GM21786 (cell line): ENCODE results near the gene TSPAN5.
"Not testable (repeated sequence)": the region's sequence is repeated elsewhere in the genome, so short reads cannot be mapped to it uniquely, and the experiment has no call there.

ENCODE experiments used
- ATAC-seq: cut with Tn5 transposase; IDR thresholded peaks from one replicate; pipeline ENCODE4 v1.9.1; 2021; ENCODE audit not compliant: unreplicated experiment

Gene TSPAN5

DNA sequence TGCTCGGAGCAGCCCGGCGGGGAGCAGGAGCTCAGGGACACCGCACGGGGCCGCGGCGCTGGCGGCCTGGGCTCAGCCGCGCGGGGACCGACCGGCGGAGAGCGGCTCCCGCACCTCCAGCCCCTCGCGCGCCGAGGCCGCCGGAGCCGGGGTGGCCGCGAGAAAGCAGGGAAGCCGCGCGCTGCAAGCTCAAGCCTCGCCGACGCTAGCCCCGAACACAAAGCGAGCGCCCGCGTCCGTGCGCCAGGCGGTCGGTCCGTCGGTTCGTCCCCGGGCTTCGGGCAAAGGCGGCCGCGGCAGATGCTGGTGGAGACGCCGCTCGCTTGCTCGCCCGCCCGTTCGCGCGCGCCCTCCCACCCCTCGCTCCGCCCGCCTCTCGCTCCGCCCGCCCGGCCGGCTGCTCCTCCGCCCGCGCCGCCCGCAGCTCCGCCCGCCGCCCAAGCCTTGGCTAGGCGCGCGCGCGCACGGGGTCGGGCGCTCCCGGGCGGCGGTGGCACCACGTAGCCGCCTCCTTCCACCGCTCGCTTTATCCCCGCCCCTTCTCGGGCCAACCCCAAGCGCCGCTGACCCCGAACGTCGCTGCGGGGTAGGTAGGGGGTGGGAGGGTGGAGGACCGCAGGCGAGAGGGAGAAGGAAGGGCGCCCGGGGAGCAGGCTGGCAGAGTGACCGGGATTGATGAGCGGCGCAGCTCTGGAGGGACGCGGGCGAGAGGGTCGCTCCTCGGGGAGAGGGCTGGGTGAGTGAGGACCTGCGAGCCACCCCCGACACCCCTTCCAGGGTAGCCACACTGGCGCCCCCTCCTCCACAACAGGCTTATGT lies at the start of gene TSPAN5:
Gene TSPAN5 (minus strand): TSS at position 325 of the 819 bp plus-strand sequence.
- ATAC-seq: peak; percentile 68

DNA sequence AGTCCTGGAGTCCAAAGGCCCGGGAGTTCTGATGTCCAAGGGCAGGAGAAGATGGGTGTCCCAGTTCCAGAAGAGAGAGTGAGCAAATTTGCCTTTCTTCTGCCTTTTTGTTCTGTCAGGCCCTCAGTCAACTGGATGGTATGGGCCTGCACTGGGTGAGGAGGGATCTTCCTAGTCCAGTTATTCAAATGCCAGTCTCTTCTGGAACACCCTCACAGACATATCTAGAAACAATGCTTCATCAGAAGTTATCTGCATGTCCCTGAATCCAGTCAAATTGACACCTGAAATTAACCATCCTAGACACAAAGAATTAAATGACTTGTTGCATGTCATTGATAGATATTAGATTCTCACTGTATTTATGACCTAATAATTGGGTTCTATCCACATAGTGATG lies 48.5 kb upstream of the TSPAN5 start:
- ATAC-seq: no peak

DNA sequence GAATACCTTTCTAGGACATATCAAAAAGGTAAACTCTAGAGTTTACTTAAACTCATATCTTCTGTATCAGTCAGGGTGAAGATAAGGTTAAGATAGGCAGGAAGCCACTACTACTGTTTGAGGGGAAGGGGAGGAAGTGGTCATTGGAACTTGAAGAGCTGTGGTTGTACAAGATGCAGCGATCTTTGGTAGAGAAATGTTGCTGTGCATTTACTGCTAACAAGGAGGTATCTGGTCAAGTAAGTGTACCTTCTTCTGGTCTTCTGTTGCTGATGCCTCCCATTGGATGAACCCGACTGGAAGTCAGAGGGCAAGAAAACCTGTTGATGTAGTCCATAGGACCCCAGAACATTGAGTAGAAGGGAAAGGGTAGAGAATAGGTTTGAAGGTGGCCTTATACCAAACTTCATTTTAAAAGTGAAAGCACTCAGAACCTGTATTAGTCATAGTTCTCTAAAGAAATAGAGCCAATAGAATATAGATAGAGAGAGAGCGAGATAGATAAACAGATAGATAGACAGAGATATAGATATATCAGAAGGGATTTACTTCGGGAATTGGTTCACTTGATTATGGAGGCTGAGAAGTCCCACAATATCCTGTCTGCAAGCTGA lies 47.9 kb upstream of the TSPAN5 start:
- no peak for ATAC-seq

DNA sequence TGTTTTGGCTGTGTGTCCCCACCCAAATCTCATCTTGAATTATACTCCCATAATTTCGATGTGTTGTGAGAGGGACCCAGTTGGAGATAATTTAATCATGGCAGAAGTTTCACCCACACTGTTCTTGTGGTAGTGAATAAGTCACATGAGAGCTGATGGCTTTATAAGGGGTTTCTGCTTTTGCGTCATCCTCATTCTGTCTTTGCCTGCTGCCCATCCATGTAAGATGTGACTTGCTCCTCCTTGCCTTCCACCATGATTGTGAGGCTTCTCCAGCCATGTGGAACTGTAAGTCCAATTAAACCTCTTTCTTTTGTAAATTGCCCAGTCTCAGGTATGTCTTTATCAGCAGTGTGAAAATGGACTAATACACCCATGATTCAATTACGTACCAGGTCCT lies 47.2 kb upstream of the TSPAN5 start:
- ATAC-seq: not testable (repeated sequence)

DNA sequence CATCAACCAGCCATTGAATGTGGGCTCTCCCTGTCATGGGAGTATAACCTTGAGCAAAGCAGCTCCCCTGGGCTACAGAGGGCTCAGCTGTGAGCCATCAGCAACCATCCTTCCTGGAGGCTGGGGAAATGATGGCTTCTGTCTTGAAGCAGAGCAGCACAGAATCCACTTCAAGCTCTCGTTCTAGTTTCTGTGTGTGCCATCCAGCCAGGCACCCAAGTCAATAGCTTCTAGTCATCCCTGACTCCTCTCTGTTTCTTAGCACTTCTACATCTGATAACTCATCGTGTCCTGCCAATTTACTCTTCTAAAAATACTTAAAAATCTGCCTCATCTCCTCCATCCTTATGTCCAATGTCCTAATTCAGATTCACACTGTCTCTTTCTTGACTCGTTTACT lies 42.2 kb upstream of the TSPAN5 start:
- ATAC-seq: no peak

DNA sequence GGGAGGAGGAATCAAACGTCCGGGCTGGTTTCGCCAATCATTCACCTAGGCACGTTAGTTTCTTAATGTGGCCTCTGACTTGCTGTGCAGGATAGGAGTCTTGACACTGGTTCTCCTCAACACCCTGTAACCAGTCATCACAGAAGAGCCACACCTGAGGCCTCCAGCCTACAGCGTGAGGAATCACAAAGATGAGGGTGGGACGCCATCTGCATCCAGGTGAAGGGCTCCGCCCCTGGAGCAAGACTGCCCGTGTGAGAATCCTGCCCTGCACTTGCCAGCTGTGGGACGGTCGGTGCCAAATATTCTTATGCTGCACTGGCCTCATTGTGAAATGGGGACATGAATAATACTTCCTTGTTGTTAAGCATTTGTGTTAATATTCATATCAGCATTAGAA lies 35.7 kb upstream of the TSPAN5 start:
- no peak for ATAC-seq

DNA sequence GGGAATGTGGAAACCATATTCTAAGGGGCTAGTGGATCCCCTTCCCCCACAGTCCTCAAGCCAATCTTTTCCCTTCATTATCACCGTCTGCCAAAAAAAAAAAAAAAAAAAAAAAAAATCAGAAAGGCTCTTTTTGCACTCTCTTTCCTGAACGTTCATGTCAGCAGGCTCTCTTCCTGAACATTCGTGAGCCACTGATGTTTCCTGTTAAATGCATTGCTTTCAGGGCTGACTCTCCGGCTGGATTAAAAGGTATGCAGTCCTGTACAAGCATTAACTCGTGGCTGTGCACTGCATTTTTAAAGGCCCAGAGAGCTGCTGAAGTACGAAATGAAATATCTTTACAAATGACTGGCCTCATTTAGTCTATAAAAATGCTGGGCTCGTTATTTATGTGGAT lies 34.0 kb upstream of the TSPAN5 start:
- no peak for ATAC-seq

DNA sequence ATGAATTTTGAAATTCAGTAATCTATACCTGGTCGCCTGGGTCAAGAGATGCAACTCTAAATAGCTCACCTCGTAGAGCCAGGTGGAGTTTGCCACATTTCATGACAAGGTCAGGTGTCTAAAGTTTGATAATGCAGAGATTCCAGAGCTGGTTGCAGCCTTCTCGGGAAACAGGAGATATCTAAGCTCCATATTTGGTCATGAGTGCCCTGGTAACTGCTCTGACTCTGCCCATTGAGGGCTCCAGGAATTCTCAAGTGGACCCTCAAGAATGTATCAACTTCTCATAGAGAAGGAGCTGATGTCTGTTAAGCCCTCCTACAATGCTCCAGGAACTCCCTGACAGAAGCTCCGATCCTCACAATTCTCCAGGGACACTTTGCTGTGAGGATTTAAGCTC lies 33.2 kb upstream of the TSPAN5 start:
- ATAC-seq: no peak

DNA sequence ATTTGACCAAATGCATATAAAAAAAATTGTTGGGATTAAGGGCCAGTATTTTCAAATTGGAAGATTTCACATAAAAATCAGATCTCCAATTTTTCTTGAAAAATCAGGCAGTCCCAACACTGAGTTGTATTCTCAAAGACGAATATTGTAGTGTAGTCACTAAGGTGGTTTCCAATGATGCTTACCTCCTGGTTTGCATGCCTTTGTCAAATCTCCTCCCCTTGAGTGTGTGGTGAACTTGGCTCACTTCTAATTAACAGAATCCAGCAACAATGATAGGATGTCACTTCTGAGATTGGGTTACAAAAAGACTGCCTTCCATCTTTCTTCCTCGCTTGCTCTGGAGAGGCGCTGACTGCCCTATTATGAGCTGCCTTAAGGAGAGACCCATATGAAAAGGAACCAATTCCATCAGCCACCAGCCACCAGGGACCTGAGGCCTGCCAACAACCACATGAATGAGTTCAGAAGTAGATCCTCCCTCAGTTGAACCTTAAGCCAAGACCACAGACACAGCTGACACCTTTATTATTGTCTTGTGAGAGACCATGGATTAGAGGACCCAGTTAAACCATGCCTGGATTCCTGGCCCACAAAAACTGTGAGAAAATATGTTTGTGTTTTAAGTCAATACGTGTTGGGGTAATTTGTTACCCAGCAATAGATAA lies 31.2 kb upstream of the TSPAN5 start:
- no peak for ATAC-seq

DNA sequence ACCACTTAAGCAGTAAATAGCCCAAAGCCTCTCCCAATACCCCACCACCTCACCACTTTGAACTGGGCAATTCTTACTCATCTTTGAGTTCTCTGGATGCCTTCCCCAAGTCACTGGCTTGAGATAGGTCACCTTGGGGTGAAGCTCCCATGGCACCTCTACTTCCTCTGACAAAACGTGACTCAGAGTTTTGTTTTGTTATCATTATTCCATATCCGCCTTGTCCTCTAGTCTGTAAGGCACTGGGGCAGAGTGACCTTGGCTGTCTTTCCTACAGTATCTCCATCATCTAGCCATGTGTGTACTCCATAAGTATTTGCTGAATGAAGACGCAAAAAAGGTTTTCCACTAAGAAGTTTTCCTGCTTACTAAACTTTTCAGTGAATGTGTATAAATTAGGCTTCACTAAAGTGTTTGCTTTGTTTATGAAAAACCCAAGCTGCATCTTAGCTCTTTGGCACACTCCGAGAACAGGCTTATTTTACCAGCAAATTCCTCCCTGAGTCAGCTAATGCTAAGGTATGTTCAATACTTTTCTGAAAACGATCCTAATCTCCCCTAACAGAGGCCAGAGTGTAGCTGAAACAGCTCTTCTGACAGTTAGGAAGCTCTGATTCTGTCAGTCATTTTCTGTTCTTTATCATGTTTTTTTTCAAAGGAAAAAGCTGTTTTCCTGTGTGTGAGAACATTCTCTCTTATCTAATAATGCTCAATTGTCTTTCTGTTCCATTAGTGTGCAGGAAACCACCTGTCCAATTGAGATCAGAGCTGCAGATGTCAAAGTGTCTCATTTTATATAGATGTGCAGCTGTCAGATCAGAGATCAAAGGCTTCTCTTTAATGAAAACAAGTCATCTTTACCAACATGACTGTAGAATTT lies 30.2 kb upstream of the TSPAN5 start:
- ATAC-seq: no peak

DNA sequence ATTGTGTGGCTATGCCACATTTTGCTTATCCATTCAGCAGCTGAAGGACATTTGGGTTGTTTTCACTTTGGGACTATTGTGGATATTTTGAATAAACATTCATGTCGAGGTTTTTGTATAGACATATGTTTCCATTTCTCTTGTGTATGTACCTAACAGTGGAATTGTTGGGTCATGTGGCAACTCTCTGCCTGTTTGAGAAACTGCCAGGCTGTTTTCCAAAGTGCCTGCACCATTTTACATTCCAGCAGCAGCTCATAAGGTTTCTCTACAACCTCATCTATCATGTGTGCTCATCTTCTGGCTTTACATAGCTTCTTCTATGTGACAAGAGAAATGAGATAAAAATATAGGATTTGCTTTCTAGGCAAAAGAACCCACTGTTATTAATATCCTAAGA lies 29.5 kb upstream of the TSPAN5 start:
- no peak for ATAC-seq

DNA sequence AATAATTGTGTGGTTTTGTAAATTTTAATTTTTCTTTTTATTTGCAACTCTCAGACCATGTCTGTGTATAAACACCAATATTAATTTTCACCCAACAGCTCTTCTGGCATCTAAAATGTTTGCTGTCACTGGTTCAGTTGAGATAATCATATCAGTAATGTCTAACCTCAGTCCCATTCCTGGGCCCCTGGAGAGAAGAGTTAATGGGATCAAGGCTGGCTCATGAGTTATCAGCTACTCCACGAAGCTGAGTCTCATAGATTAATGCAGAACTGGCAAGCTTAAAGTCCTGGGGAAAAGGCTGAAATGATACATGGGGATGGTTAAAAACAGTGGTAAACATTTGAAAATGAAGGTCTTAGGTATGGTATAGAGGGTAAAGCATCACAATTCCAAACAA lies 28.4 kb upstream of the TSPAN5 start:
- no peak for ATAC-seq

DNA sequence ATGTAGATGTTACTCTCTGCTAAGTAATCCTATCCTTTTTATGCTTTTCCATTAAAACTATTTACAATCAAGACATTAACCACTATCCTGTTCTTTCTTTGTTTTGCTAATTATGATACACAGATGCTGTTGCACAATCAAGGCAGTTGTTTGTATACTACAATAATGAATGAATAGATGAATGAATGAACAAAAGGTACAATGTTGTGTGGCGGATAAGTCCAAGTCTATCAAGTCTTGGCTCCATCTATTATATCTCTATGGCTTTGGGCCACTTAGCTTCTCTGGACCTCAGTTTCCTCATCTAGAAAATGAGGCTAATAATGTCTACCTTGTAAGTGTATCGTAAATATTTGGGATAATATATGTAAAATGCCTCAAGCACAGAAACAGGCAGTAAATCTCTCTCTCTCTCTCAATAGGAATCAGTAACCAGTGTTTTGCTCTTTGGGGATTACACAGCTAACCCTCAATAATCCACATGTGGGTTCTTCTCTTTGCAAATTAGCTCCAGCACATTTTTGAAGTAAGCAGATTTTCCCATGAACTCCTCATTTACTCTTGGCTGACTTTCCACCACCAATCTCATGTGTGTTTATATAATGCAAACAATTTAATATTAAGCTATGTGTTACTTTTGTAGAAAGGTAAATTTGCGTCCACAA lies 27.8 kb upstream of the TSPAN5 start:
- ATAC-seq: no peak

DNA sequence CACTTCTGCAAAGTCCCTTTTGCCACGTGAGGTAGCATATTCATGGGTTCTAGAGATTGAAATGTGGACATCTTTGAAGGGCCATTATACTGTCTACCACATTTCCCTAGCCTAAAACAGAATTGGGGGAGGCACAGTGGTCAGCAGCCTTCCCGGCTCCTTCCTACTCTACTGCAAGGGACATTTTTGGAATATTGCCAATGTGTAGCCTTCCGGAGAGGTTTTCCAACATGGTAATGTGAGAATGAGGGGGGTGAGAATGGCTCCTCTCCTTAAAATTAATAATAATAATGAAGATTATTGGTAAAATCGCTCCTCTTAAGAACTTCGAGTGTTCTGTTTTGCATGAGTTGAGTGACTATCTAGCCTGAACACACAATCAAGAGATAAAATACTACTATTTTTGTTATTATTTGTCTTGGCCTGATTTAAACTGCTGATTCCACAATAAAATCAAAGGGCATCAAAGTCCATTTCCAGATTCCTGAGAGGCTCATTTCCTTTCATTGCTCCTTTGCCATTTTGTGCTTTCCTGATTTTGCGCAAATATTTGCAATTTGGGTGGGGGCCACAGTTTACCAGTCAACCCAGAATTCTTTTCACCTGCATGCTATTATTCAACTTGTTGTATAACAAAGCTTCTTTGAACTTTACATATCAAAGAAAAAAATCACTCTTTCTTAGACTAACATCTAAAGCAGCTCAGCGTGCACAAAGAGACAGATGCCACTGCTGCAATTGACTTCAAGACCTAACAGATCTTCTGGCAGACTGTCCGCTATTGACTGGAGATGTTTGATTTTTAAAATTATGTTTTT lies 27.0 kb upstream of the TSPAN5 start:
- ATAC-seq: no peak

DNA sequence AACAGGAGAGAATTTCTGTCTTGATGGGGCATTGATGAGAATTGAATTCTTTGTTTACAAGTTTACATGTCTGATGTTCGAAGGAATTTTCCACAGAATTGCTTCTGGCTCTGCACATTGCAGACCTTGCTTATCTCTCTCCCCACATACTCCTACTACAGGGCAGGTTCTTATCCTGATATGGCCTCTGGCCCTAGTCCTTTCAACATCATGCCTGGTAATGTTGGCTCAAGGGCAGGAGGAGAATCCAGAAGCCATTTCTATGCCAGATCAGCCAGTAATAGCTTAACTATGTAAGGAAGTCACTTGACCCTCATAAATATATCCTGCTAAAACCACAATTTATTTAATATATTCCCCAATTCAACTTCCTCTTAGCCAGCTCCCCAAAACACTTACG lies 24.3 kb upstream of the TSPAN5 start:
- ATAC-seq: no peak

DNA sequence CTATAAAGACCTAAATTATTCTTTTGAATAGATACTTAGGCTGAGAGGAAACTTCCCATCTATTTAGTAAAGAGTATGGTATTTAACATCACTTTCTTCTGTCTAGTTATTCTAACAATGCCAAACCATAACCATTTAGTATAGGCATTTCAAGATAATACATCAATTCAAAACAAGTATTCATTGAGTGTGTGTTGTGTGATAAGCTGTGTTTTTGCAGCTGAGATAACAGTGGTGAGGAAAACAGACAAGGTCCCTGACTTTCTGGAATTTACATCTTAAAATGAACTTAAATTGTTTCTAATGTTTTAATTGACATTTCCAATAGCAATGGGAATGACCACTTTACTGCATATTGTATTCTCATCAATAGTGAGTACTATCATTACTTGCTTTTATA lies 22.4 kb upstream of the TSPAN5 start:
- no peak for ATAC-seq

DNA sequence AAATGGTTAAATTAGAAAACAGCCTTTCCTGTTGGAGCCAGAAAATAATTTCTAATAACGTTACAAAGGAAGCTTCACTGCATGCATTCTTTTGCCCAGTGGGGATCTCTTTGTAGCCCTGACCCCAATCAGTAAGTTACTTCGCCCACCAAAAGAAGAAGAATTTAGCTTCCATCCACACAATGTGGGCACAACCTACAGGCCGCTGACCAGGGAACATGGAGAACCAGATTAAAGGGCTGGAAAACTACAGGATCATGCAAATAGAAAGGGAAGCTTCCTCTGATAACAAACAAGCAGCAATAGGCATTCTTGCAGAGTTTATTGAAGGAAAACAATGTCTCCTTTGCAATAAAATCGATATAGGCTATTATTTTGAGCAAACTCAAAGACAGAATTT lies 21.3 kb upstream of the TSPAN5 start:
- ATAC-seq: no peak

DNA sequence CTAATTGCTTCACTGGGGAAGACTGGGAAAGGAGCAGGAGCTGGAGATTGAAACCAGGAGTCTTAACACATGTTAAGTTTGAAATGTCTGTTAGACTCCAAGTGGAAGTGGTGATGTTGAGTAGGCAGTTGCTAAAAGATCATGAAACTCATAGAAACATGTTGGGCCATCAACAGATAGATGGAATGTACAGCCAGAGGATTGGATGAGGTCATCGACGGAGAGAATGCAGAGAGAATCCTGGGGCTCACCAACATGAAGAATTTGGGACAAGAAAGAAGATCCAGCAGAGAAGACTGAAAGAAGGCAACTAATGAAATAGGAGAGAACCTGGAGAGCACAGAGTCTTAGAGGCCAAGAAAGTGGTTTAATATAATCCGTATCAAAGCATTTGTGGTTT lies 19.4 kb upstream of the TSPAN5 start:
- no peak for ATAC-seq

DNA sequence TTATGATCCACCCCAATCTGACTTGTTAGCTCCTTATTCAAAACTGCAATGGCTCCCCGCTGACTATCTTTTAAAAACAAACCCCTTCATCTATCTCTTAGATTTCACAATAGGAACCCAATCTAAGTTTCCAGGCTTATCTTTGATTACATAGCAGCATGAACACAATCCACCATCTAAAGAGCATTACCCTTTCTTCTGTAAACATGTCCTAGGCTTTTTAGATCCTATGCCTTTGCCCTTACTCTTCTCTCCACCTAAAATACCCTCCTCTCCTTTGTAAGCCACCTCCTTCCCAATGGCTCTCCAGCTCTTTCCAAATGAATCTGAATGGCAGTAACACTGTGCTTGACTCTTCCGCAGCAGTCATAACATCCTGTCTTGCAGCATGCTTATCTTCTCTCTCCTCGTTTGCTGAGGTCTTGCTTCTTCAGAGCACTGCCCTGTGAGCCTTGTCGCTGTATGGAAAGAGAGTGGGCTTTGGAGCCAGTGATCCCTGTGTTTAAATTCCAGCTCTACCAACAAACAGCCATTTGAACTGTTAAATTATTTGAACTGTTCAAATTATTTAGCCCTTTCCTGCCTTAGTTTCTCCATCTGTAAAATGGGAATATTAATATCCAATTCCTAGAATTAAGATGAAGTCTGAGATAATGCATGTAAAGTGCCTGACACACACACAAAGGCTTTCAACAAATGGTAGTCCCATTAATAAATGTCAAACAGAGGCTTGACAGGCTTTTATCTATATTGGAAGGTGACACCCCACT lies 16.2 kb upstream of the TSPAN5 start:
- ATAC-seq: no peak
